Measurements from ENCODE around the gene COP1. TPM values are rescaled to one million over a fixed set of nuclear protein-coding genes. Genes with fewer than 3 reads are reported as not detected.

The COP1 gene
- total and polyA plus RNA-seq, 2 of the 8 experiments (the other 6 are each of a cell fraction or from before 2014, with no cell fraction given), result 26.2 to 44.9 TPM

GRCh38 chr1:175904808-175905207 lies 302.3 kb downstream of the COP1 start:
- no peaks in the 10 kb centered on the region for H3K23me2 ChIP-seq (ENCODE audit: low read depth, low read length)
- H3K36me3 ChIP-seq (ENCODE audit: control insufficient read depth in 2 of 4, insufficient read depth in 4 of 4, low read length in 3 of 4), result no peaks in the 10 kb centered on the region

More at GRCh38 chr1:175904808-175905207, 302.3 kb downstream of the COP1 start:
- Histone ChIP-seq H3K4me3 (ENCODE audit: extremely low read depth in 1 of 4, insufficient read depth in 2 of 4, low read depth in 3 of 4, low read length in 4 of 4) (no peak overlapping the region), H3K4ac (replicated peaks; ENCODE audit: insufficient read length, low read depth, low read length) (no peak overlapping the region), H3K14ac (ENCODE audit: insufficient read length) (no peak overlapping the region), H4K8ac (ENCODE audit: extremely low read depth, insufficient read depth, low read length) (no peak overlapping the region), H2BK120ac (replicated peaks; ENCODE audit: low read depth, low read length) (no peak overlapping the region), H3K9ac (replicated peaks in 1 of 4; ENCODE audit: extremely low read depth in 1 of 4, low read depth in 3 of 4, low read length in 3 of 4) (no peak overlapping the region), H3K79me2 (ENCODE audit: control insufficient read depth in 1 of 2, insufficient read depth in 2 of 2, low read length in 2 of 2) (no peaks in the 10 kb centered on the region), H3K79me1 (ENCODE audit: low read depth, low read length) (no peaks in the 10 kb centered on the region), H3K18ac (ENCODE audit: extremely low read depth, low read length) (no peak overlapping the region), H3K4me1 (replicated peaks in 1 of 4; ENCODE audit: control insufficient read depth in 3 of 4, insufficient read depth in 4 of 4, low read length in 3 of 4) (no peaks in the 10 kb centered on the region), H3K27ac (ENCODE audit: low read depth, low read length) (no peak overlapping the region), H3K27me3 (replicated peaks in 1 of 4; ENCODE audit: control insufficient read depth in 3 of 4, extremely low read depth in 1 of 4, insufficient read depth in 3 of 4, low read length in 3 of 4) (peaks cover 69 to 95% (median 88%) of the 10 kb centered on the region in 4 experiments), H2BK12ac (ENCODE audit: low read depth, low read length) (no peak overlapping the region), H3K23ac (ENCODE audit: insufficient read length) (no peak overlapping the region), H2AFZ (ENCODE audit: low read length) (no peak overlapping the region), H2BK15ac (ENCODE audit: low read length) (no peak overlapping the region), H3K56ac (replicated peaks; ENCODE audit: insufficient read length, low read depth, low read length) (no peak overlapping the region), H4K20me1 (replicated peaks in 1 of 2; ENCODE audit: control insufficient read depth in 1 of 2, insufficient read depth in 2 of 2, low read length in 2 of 2) (peaks cover 1 to 2% of the 10 kb centered on the region in 2 experiments), H4K5ac (ENCODE audit: insufficient read length, low read depth, low read length) (no peak overlapping the region), H2BK5ac (ENCODE audit: low read depth, low read length) (no peak overlapping the region), H3K9me3 (ENCODE audit: insufficient read depth in 2 of 2, low read depth in 1 of 2, low read length in 1 of 2) (peaks cover 0 to 6% of the 10 kb centered on the region in 2 experiments; a peak in 1 of 4 replicates), H2AK5ac (ENCODE audit: low read depth, low read length) (no peak overlapping the region), H4K91ac (replicated peaks; ENCODE audit: insufficient read length, low read length) (no peak overlapping the region), H3K4me2 (ENCODE audit: insufficient read depth in 1 of 2, low read depth in 2 of 2, low read length in 2 of 2) (no peak overlapping the region), H2BK20ac (ENCODE audit: low read length) (no peak overlapping the region)
- TF ChIP-seq JUND (IDR thresholded peaks at IDR 0.05; ENCODE audit: low read length) (no peak), RFX5 (IDR thresholded peaks at IDR 0.05; ENCODE audit: borderline replicate concordance, low read depth, low read length) (no peak), POLR2A (IDR thresholded peaks at IDR 0.05; ENCODE audit: control extremely low read depth in 1 of 2, low read depth in 2 of 2, low read length in 2 of 2) (no peak), ASH2L (IDR thresholded peaks at IDR 0.05; ENCODE audit: low read length) (no peak), SAP30 (IDR thresholded peaks at IDR 0.05; ENCODE audit: insufficient read depth, insufficient replicate concordance, low read length) (no peak)
- 76% methylated on average over 3 of the region's 3 CpGs; no CpG with 5 or more reads in 1 of the 2 experiments for WGBS, 2 experiments (ENCODE audit: extremely low coverage in 1 of 2, insufficient coverage in 1 of 2, insufficient read length in 1 of 2, insufficient replicate concordance in 2 of 2, low coverage in 1 of 2, low lambda C conversion rate in 2 of 2, missing lambda C conversion rate in 1 of 2)
- FAIRE-seq (no peak), DNase-seq (ENCODE audit: low read depth in 1 of 2, low spot score in 2 of 2) (no peak)
- ChIA-PET POLR2A (ENCODE audit: partially characterized antibody) (no interaction called here), CTCF (ENCODE audit: partially characterized antibody) (interaction anchor here (1.5 kb wide), 2 partner anchors 16 to 531 kb away, joined by 4 to 5 read pairs; no protein-coding TSS in a partner anchor)
